Activated CD8-positive, alpha-beta memory T cell treated with anti-CD3 and anti-CD28 coated beads for 24 hours (primary cell): ENCODE results near the gene SLFN12L.
"Not testable (repeated sequence)": the region's sequence is repeated elsewhere in the genome, so short reads cannot be mapped to it uniquely, and the experiment has no call there.

Experiments
- DNase-seq: peaks from one replicate; pipeline ENCODE4 v3.0.0-alpha.2; 2020

SLFN12L gene

DNA sequence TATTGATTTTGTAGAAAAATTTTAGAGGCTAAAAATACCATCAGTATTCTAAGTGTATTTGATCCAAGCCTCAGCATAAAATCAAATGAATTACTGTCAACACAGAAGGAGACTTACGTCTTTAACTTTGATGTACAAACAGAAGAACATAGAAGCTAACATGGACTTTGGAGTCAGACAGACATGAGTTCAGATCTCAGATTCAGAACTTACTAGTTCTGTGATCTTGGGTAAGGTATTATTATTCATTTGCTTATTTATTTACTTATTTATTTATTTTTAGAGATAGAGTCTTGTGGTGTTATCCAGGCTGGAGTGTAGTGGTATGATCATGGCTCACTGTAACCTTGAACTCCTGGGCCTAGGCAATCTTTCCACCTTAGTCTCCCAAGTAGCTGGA is 4.0 kb upstream of the SLFN12L start:
- DNase-seq: no peak

DNA sequence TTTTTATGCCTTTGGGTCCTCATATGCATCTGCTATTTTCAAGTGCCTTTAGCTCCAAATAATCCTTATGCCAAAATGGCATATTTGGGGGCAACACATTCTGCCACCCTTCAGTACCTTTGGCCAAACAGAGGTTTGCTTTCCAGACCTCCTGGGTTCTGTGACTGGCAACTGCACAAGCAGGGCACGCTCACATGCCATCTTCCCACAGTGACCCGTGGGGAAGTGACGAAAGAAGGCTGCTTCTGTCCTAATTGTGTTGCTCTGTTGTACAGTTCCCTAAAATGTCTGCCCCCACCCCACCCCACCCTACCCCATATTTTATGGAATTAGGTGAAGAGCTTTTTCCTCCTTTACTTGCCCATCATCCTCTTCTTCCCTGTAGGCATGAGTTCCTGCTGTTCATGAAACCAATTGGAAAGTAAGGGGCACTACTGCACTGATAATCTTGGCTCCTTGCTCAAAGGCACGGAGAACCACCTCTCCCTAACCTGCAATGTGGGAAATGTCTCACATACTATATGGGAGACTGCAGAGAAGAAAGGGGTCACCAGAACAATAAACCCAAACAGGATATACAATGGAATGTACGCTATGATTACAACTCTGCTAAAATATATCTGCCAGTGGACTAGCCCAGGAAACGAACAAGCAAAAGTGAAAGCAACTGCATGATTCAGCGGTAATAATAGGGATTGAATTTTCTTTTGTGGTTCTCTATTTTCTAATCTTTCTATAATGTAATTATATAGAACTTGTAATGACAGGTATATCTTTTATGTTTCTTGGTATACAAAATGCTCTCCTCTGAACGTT is 3.3 kb upstream of the SLFN12L start:
- peak; percentile 74 for DNase-seq

DNA sequence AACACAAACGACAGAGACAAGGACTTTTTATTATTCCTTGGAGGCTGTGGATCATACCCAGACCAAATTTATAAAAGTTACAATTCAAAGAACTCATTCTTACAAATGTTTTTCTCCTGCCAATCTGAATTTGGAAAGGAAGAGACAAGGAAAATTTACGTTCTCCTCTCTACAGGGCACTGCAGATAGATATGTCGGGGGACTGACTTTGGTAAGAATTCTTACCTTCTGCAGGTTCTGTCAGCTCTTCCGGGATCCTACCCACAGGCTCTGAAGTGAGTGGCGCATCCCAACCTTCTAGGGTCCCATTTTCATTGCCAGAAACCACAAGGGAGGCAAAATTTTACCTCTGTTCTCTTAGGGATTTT is 2.2 kb upstream of the SLFN12L start:
- no peak for DNase-seq

DNA sequence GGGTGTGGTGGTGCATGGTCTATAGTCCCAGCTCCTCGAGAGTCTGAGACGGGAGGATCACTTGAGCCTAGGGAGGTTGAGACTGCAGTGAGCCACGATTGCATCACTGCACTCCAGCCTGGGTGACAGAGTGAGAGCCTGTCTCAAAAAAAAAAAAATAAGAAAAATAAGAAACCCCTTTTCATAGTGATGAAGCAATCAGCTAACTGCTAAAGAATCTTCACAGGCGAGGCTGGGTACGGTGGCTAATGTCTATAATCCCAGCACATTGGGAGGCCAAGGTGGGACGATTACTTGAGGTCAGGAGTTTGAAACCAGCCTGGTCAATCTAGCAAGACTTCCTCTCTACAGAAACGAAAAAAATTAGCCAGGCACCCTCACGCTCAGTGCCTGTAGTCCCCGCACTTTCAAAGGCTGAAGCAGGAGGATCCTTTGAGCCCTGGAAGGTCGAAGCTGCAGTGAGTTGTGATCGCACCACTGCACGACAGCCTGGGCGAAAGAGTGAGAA is 760 bp downstream of the SLFN12L start:
- peak; percentile 69 for DNase-seq

DNA sequence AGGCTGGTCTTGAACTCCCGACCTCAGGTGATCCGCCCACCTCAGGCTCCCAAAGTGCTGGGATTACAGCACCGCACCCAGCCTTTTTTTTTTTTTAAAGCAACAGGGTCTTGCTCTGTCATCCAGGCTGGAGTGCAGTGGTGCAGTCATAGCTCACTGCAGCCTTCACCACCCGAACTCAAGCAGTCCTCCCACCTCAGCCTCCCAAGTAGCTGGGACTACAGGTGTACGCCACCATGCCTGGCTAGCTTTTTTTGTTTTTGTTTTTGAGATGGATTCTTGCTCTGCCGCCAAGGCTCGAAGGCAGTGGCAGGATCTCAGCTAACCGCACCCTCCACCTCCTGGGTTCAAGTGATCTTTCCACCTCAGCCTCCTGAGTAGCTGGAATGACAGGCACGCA is 2.1 kb downstream of the SLFN12L start:
- DNase-seq: not testable (repeated sequence)

DNA sequence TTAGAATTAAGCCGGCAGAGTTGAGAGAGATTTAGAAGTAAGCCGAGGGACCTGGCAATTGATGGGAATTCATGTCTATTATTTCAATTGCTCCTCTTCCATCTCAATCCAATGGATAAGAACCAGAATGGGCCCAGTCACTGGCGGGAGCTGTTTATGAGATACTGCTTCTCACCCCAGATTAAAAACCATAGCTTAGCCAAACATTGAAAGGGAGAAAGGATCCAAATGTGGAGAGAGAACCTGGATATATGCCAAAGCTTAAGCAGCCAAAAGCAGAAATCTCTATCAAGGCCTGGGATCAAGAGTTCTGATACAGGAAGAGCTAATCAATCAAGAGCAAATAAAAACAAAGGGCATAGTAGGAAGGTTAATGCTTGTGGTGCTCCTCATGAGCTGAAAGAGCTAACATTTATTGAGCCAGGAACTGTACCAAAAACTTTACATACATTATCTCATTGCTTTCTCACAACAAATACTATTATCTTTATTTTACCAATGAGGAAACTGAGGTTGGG is 2.8 kb downstream of the SLFN12L start:
- no peak for DNase-seq

DNA sequence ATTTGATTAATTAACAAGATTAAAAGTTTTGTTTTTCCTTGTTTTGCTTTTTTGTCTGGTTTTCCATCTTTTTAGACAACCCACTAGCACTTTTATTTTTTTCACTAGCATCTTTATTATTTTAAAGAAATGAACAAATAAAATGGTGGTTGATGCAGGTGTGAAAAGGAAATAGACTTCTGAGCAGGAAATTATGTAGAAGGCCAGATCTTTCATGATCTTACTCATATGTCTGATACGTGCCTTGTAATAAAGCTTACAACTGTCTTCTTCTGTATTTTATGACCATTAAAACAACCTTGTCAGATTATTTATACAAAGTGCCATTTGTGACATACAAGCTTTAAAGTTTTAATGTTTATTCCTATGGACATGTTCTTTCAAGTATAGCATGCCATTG is 6.3 kb downstream of the SLFN12L start:
- no peak for DNase-seq

DNA sequence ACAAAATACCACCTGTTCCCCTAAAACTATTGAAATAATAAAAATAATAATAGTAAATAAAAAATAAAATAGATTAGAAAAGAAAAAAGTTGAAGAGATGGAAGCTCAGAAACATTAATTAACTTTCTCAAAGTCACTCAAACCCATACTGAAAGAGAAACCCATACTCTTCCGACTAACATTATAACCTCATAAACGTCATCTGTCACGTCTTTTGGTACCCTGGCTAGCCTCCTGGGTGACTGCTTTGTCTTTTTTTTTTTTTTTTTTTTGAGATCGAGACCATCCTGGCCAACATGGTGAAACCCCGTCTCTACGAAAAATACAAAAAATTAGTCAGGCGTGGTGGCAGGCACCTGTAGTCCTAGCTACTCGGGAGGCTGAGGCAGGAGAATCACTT is 7.6 kb downstream of the SLFN12L start:
- DNase-seq: no peak

DNA sequence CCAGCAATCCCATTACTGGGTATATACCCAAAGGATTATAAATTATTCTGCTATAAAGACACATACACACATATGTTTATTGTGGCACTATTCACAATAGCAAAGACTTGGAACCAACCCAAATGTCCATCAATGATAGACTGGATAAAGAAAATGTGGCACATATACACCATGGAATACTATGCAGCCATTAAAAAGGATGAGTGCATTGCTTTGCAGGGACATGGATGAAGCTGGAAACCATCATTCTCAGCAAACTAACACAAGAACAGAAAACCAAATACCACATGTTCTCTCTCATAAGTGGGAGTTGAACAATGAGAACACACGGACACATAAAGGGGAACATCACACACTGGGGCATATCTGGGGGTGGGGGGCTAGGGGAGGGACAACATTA is 8.2 kb downstream of the SLFN12L start:
- not testable (repeated sequence) for DNase-seq

DNA sequence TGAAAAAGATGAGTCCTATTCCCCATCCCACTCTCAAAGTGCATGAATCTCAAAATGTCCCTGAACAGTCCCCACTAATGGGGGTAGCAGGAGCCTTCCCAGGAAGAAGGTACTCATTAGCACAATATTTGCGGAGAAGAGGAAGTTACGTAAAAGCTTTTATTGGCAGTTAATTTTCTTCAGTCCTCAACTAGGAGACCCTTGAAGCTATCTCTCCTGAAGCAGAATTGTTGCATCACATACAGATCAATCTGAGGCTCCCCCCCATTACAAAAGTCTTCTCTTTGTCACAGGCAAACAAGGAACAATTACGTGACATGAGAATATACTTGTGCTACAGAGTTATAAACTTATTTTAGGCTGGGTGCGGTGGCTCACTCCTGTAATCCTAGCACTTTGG is 14.2 kb downstream of the SLFN12L start:
- no peak for DNase-seq

DNA sequence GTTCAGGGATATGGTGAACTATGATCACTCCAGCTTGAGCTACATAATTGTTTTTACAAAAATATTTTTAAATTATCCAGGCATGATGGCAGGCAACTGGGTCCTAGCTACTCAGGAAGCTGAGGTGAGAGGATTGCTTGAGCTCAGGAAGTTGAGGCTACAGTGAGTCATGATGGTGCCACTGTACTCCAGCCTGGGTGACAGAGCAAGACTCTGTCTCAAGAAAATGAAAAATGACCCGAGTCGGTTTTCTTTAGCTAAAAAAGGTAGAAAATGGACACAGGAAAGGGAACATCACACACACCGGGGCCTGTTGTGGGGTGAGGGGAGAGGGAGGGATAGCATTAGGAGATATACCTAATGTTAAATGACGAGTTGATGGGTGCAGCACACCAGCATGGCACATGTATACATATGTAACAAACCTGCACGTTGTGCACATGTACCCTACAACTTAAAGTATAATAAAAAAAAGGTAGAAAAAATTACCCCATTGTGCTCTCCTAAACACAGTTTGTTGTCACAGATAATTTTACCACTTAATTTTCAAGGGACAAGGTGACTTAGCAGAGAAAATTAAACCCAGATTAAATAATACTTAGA is 15.7 kb downstream of the SLFN12L start:
- DNase-seq: peak; percentile 70

DNA sequence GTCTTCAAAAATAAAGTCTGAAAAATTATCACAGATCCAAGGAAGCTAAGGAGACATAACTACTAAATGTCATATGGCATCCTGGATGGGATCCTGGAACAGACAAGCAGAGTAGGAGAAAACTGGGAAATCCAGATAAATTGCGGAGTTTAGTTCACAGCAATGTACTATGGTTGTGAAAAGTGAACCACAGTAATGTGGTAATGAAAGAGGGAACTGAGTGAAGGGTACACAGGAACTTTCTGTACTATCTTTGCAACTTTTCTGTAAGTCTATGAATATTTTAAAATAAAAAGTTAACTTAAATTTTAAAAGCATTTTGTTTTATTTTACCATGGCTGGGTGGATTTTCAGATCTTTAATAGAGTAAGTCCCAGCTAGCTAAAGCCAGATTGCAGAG is 16.3 kb downstream of the SLFN12L start:
- no peak for DNase-seq

DNA sequence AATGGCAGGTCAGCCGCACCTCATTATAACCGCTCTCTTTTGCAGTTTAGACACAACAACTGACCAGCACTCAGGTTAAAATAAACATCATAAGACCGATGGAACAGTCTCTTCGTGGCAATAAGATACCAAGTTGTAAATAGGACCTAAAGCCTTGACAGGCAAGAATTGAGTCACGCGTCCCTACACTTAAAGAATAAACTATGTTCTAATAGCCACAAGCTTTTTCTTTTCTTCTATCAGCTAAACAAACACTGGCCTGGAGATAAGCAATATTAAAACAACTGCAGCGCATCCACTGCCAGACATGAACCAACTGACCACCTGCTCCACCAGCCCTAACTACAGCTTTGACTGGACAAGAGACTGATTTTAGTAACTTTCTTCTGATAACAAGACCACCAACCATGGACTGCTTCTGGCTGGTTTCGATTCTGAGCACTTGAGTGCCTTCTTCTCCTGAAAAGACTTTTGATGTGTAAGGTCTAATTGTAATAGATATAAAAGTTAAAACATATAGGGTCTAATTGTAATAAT is 17.5 kb downstream of the SLFN12L start:
- no peak for DNase-seq

DNA sequence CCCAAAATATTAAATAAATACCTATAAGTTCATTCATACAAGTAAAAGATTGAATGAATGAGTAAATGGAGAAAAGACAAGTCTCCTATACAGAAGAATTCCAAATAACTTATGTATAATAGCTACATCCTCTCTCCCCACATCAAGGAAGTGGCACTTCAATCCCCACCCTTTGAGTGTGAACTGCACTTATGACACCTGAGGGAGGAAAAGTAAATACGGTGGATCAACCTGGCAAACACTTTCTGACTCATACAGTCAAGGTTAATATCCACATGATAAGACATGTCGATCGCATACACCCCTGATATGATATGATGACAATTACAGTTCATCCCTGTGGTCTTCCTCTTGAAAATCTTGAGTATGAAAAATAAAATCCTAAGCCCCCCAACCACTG is 18.0 kb downstream of the SLFN12L start:
- no peak for DNase-seq

DNA sequence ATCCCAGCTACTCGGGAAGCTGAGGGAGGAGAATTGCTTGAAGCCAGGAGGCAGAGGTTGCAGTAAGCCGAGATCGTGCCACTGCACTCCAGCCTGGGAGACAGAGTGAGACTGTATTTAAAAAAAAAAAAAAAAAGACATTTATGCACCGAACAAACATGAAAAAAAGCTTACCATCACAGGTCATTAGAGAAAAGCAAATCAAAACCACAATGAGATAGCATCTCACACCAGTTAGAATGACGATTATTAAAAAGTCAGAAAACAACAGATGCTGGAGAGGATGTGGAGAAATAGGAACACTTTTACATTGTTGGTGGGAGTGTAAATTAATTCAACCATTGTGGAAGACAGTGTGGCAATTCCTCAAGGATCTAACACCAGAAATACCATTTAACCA is 19.0 kb downstream of the SLFN12L start:
- DNase-seq: not testable (repeated sequence)

DNA sequence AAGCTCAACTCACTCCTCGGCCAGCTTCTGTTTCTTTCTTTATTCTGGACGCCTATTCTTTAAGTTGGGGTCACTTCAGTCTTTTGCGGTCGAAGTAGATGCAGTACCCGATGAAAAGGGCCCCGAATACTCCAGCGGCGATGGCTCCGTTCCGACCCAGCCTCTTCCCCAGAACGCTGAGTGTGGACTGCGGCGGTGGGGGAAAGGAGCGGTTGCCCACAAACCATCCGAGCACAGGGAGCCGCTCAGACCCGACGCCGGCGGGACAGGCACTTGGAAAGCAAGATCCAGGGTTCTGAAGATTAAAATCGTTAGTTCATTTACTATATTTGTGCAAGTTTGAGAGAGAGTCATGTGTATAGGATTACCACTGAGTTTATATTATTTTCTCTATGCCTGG is 22.5 kb downstream of the SLFN12L start:
- DNase-seq: no peak

DNA sequence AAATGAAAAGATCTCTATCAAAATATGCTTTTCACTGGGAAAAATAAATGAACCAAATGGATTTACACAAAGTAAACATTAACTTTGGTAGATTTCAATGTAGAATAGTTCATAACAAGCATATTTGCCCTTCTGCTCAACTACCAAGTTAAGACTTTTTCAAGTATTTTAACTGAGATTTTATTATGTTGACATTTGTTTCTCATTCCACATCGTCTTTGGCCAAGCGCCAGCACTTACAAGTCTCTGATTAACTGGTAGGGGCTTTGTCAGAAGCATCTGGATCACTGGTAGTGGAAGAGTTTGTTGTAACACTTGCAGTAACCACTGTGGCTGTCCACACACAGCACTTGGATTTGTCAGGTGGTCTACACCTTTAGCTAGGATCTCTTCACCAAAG is 22.9 kb downstream of the SLFN12L start:
- no peak for DNase-seq

DNA sequence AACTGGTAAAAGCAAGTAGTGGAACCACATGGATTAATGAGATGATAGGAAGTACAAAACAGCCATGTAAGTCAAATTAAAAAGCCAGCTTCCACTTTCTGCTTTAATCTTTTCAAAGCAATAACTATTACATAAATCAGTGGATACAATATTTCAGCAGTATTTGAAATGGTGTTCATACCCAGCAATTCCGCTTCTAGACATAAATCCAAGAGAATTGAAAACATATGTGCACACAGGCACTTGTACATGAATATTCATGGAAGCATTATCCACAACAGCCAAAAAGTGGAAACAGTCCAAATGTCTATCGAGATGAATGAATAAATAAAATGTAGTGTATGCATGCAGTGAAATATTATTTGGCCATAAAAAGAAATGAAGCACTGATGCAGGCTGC is 27.4 kb downstream of the SLFN12L start:
- DNase-seq: no peak

DNA sequence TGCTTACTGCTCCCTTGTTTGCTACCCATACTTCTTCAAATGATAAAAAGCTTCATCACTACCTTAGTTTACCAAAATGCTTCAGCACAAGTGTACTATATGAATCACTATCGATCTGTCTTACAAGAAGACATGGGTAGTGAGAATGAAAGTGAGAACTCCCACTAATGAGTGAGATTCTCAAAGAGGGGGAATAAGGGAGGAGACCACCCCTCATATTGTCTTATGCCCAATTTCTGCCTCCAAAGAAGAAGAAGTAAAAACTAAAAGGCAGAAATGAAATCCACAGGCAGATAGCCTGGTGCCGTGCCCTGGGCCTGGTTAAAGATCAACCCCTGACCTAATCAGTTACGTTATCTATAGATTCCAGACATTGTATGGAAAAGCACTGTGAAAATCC is 29.8 kb downstream of the SLFN12L start:
- DNase-seq: not testable (repeated sequence)

DNA sequence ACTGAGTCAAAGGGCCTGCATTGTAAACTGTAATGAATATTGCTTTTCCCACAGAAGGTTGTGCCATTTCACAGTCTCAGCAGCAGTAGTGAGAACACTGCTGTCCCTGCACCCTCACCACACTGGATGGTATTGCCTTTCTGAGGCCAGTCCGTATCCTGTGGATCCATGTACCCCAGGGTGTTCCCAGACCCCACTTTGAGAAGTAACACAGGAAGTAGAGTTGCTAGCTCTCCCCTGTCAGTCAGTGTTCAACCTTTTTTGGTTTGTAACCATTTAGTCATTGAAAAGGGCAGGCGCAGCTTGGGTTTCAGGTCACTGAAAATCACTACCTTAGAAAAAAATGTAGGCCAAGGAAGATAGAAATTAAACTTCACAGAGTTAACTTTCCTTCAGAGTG is 37.9 kb downstream of the SLFN12L start:
- DNase-seq: no peak

DNA sequence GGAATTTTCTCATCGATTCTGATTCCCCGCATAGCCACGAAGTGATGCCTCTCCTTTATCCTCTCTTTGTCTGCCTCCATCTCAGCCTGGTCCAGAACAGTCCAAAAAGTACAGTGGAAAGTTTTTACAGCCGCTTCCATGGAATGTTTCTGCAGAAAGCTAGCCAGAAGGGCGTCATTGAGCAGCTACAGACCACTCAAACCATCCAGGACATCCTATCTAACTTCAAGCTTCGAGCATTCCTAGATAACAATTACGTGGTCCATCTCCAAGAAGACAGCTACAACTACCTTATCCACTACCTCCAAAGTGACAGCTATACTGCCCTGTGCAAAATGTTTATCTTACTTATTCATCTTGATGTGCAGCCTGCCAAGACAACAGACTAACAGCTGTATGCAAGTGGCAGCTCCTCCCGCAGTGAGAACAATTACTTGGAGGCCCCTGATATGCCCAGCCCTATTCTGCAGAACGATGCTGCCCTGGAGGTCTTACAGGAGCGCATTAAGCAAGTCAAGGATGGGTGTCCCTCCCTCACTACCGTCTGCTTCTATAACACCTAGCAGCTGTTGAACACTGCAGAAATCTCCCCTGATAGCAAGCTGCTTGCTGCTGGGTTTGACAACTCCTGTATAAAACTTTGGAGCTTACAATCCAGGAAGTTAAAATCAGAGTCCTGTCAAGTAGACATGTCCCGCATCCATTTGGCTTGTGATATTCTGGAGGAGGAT is 38.9 kb downstream of the SLFN12L start:
- no peak for DNase-seq

DNA sequence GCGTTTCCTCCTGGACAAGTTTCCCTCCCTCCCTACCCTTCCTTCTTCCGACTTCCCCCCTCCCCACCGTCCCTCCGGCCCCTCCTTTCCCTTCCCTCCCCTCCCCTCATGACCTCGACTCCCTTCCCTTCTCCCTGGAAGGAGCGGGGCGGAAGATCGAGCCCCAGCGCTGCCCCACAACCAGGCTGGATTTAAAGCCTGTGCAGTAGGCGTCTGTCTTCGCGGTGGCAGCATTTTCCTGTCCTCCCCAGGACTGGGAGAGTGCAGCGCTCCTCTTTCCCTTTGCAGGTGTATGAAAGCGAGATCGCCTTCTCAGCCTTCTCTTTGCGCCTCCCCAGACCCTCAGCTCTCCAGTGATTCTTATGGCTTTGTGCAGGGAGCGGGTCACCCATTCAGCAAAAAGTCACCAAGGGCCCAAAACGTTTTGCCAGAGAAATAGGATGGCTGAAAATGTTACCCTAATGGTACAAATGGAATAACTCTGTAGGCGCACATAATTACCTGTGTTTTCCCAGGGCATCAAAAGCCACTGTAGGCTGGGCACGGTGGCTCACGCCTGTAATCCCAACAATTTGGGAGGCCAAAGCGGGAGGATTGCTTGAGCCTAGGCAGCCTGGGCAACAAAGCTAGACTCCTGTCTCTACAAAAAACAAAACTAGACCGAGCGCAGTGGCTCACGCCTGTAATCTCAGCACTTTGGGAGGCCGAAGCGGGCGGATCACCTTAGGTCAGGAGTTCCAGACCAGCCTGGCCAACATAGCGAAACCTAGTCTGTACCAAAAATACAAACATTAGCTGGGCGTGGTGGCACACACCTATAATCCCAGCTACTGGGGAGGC is 40.8 kb downstream of the SLFN12L start:
- DNase-seq: no peak

DNA sequence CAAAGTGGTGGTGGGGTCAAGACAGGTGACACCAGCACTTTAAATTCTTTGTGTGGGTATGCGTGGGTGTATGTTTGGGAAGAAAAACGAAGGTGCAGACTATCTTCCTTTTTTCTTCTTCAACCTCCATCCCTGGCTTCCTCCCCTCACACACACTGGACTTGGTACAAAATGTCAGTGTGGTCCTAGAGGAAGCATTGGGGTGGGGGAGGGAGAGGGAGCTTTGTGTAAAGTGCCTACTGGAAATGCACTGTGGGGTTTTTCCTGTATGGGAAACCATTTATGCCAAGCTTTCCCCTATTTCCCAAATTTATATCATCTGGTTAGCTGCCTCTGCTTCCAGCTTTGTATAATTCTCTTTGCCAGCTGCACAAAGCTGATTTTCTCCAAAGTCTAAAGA is 44.4 kb downstream of the SLFN12L start:
- no peak for DNase-seq
